PC-9 (cell line): ENCODE data around the gene ZNF385A. TPM values are rescaled to one million over a fixed set of nuclear protein-coding genes. Genes with fewer than 3 reads are reported as not detected.

Experiments
- BruUV-seq: library from RNA; stranded (reverse); fragments of 400-500 nt; replicated peaks from 2 replicates; lab custom pipeline; 2021; lab: Mats Ljungman, UMichigan
- CTCF ChIA-PET: fragments of 300-600 bp; sonication (Branson Sonifier 250); formaldehyde crosslinking; loops from one replicate; lab custom pipeline; 2022; ENCODE audit warnings: antibody characterized with exemption; lab: Charles Lee
- POLR2A ChIA-PET: fragments of 300-600 bp; sonication (Branson Sonifier 250); formaldehyde crosslinking; loops from one replicate; lab custom pipeline; 2022; ENCODE audit warnings: antibody characterized with exemption; ENCODE audit not compliant: unreplicated experiment; lab: Charles Lee
- DNase-seq, 2 experiments: peaks; one replicate each; pipeline versions ENCODE4 v3.0.0 to v3.0.0-alpha.2; 2015 to 2022; ENCODE audit warnings: mixed read lengths in 1 of 2
- H2AFZ ChIP-seq: fragments of 200-600 bp; sonication (generic); 2 replicates; pipeline ENCODE4 v1.8.1; 2017; ENCODE audit warnings: antibody characterized with exemption
- H3F3A ChIP-seq: fragments of 200-600 bp; sonication (generic); 2 replicates; pipeline ENCODE4 v1.8.1; 2017; ENCODE audit warnings: antibody characterized with exemption, mild to moderate bottlenecking, low read depth; ENCODE audit not compliant: insufficient read depth
- H3K27ac ChIP-seq: fragments of 200-600 bp; sonication (generic); 2 replicates; pipeline ENCODE4 v1.6.1; 2016; ENCODE audit warnings: mixed run types
- H3K27me3 ChIP-seq: fragments of 200-600 bp; sonication (generic); 2 replicates; pipeline ENCODE4 v1.6.1; 2016; ENCODE audit warnings: low read depth, mixed run types; ENCODE audit not compliant: insufficient read depth
- H3K36me3 ChIP-seq: fragments of 200-600 bp; sonication (generic); 2 replicates; pipeline ENCODE4 v1.6.1; 2016; ENCODE audit warnings: low read depth, mixed run types
- H3K4me1 ChIP-seq: fragments of 200-600 bp; sonication (generic); replicated peaks from 2 replicates; pipeline ENCODE4 v1.6.1; 2016; ENCODE audit warnings: mixed run types; ENCODE audit not compliant: insufficient read depth
- H3K4me2 ChIP-seq: fragments of 200-600 bp; sonication (generic); 2 replicates; pipeline ENCODE4 v1.6.1; 2017; ENCODE audit warnings: mixed run types
- H3K4me3 ChIP-seq: fragments of 200-600 bp; sonication (generic); 2 replicates; pipeline ENCODE4 v1.6.1; 2016; ENCODE audit warnings: mixed run types
- H3K79me2 ChIP-seq: fragments of 200-600 bp; sonication (generic); 2 replicates; pipeline ENCODE4 v1.6.1; 2017; ENCODE audit warnings: low read depth, mixed run types
- H3K9me2 ChIP-seq: fragments of 200-600 bp; sonication (generic); 2 replicates; pipeline ENCODE4 v1.8.1; 2017; ENCODE audit warnings: mild to moderate bottlenecking; ENCODE audit not compliant: insufficient read depth
- H3K9me3 ChIP-seq: fragments of 200-600 bp; sonication (generic); 2 replicates; pipeline ENCODE4 v1.8.1; 2016; ENCODE audit warnings: low read depth; ENCODE audit not compliant: insufficient read depth
- H4K20me1 ChIP-seq: fragments of 200-600 bp; sonication (generic); 2 replicates; pipeline ENCODE4 v1.8.1; 2017; ENCODE audit not compliant: insufficient read depth
- EZH2 ChIP-seq: fragments of 200-600 bp; sonication (generic); IDR thresholded peaks from 2 replicates; pipeline ENCODE4 v1.8.0; 2017; ENCODE audit warnings: antibody characterized with exemption, low read depth
- intact Hi-C: fragments of 100-400 bp; cut with micrococcal nuclease; formaldehyde crosslinking; loops from one replicate; pipeline ENCODE4 v1.10.0; 2022; ENCODE audit not compliant: unreplicated experiment
- total RNA-seq: library from RNA; stranded (reverse); gene quantifications from 2 replicates; pipeline ENCODE4 v1.2.3, GENCODE V29; 2021
- TF ChIP-seq, protein P1 (sequence below): fragments of 200-600 bp; sonication (generic); conservative IDR thresholded peaks from 2 replicates; pipeline ENCODE4 v1.6.1; 2017; ENCODE audit warnings: mixed run types, antibody characterized with exemption, mild to moderate bottlenecking, moderate library complexity

Gene ZNF385A
- total RNA-seq, 1 experiment from 2014 or later = 17.2 TPM

DNA sequence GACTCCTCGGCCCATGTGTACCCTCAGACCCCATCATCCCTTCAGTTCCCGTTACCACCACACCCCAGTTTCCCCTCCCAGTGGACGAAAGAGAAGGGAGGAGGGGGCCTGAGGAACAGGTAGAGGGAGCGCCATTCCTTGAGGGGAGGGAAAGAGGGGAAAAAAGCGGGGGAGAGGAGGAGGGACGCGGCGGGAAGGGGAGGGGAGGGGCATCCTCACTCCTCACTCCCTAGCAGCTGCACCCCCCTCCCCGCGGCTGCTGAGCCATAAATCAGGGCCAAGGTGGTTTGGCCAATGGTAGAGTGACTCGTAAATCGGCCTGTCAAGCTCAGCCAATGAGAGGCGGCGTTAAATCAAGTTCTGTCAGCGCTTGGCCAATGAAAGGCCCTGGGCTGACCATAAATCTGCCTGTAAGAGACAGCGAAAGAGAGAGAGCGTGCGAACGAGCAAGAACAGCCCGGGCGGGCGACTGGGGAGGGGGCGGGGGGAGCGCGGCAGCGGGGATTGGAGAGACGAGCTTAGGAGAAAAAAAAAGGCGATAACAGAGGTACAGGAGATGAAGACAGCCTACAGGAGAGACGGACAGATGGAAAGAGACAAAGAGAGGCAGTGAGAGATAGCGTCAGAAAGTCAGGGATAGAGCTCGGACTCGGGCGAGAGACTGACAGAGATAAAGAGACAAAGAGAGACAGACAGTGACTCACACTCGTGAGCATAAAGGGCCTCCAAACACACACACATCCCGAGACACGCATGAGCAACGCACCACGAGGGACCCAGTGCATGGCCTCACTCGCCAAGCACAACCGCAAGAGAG lies 25.4 kb downstream of the ZNF385A start:
- DNase-seq = peak; percentile 94 to 98
- Histone ChIP-seq H3K27ac (peak overlapping the region; percentile 28; the same call in 1 of the 2 replicates), H3F3A (peaks cover 25% of the 10 kb centered on the region; the same call in 1 of the 2 replicates), H3K4me3 (peak overlapping the region; percentile 85), H3K79me2 (no peaks in the 10 kb centered on the region), H3K4me2 (peak overlapping the region; percentile 99), H3K9me3 (no peaks in the 10 kb centered on the region), H3K36me3 (no peaks in the 10 kb centered on the region), H2AFZ (peak overlapping the region; percentile 96), H3K4me1 (peaks cover 14% of the 10 kb centered on the region), H3K27me3 (no peaks in the 10 kb centered on the region), H4K20me1 (no peaks in the 10 kb centered on the region), H3K9me2 (no peaks in the 10 kb centered on the region)
- no TSS peak for BruUV-seq
- intact Hi-C loops = loop anchor here (2.0 kb wide), 2 partner anchors 64 to 78 kb away; partner anchors contain the start of genes CBX5 and HNRNPA1
- ChIA-PET CTCF (interaction anchor here (0.5 to 3.7 kb wide), 8 partner anchors 10 to 138 kb away, joined by 3 to 17 read pairs (median 4); partner anchors contain the start of genes COPZ1 and NFE2), POLR2A (interaction anchor here (0.6 to 1.0 kb wide), 4 partner anchors 42 to 143 kb away, joined by 3 to 16 read pairs (median 9); no protein-coding TSS in a partner anchor)
- no peak for TF ChIP-seq EZH2
- TF ChIP-seq, protein P1, sequence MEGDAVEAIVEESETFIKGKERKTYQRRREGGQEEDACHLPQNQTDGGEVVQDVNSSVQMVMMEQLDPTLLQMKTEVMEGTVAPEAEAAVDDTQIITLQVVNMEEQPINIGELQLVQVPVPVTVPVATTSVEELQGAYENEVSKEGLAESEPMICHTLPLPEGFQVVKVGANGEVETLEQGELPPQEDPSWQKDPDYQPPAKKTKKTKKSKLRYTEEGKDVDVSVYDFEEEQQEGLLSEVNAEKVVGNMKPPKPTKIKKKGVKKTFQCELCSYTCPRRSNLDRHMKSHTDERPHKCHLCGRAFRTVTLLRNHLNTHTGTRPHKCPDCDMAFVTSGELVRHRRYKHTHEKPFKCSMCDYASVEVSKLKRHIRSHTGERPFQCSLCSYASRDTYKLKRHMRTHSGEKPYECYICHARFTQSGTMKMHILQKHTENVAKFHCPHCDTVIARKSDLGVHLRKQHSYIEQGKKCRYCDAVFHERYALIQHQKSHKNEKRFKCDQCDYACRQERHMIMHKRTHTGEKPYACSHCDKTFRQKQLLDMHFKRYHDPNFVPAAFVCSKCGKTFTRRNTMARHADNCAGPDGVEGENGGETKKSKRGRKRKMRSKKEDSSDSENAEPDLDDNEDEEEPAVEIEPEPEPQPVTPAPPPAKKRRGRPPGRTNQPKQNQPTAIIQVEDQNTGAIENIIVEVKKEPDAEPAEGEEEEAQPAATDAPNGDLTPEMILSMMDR = no peak

- Histone ChIP-seq H2AFZ (peak overlapping the region; percentile 96), H3K27me3 (no peaks in the 10 kb centered on the region), H3K4me2 (peak overlapping the region; percentile 99), H3K36me3 (no peaks in the 10 kb centered on the region), H4K20me1 (no peaks in the 10 kb centered on the region), H3F3A (peaks cover 25% of the 10 kb centered on the region; the same call in 1 of the 2 replicates), H3K27ac (no peak overlapping the region), H3K9me2 (no peaks in the 10 kb centered on the region), H3K4me3 (peak overlapping the region; percentile 85), H3K79me2 (no peaks in the 10 kb centered on the region), H3K9me3 (no peaks in the 10 kb centered on the region), H3K4me1 (peaks cover 14% of the 10 kb centered on the region)
- TF ChIP-seq, protein P1 = no peak
- TF ChIP-seq EZH2 = no peak
- ChIA-PET POLR2A (interaction anchor here (0.6 to 1.0 kb wide), 4 partner anchors 41 to 142 kb away, joined by 3 to 16 read pairs (median 9); no protein-coding TSS in a partner anchor), CTCF (interaction anchor here (0.6 to 3.7 kb wide), 4 partner anchors 27 to 366 kb away, joined by 4 to 17 read pairs (median 6); partner anchors contain the start of gene COPZ1)
- no TSS peak for BruUV-seq
- intact Hi-C loops = loop anchor here (2.0 kb wide), 2 partner anchors 64 to 78 kb away; partner anchors contain the start of genes CBX5 and HNRNPA1
- no peak for DNase-seq
Measured at GRCh38 chr12:54358191-54358944, 26.2 kb downstream of the ZNF385A start.
